Cerebellar nuclear complex (tissue), 1 donor: ENCODE measurements around the gene CRCP.
"Not testable (repeated sequence)": the region's sequence is repeated elsewhere in the genome, so short reads cannot be mapped to it uniquely, and the experiment has no call there.

ENCODE experiments used
- DNase-seq, 2 experiments: peaks; one replicate each; lab custom pipeline; 2025; lab: John Stamatoyannopoulos, UW

The CRCP gene

DNA sequence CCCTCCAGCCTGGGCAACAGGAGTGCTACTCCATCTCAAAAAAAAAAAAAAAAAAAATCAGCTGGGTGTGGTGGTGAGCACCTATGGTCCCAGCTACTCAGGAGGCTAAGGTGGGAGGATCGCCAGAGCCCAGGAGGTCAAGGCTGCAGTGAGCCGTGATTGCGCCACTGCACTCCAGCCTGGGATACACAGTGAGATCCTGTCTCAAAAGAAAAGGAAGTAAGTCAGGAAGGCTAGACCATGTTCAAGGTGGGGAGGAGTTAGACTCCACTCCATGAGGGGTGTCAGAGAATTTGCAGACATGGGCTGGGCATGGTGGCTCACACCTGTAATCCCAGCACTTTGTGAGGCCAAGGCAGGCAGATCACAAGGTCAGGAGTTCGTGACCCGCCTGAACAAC is 6.2 kb upstream of the CRCP start:
- not testable (repeated sequence) for DNase-seq

DNA sequence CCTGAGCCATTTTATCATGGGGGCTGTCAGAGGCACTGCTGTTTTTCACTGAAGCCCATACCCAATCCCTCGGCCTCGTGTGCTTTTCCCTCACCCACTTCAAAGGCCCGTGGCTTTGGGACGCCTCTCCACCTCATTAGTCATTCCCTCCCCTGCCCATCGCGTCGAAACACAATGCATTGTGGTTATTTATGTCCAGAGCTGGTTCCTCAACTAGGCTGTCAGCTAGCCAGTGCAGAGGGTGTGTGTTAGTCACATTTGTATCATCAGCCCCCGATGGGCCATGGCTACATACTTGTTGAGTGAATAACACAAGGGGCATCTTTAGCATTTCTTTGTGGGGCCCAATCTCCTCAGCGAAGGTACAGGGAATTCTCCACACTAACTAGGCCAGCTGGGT is 3.8 kb upstream of the CRCP start:
- no peak for DNase-seq

GRCh38 chr7:66116680-66117420 is 2.2 kb downstream of the CRCP start:
- not testable (repeated sequence) for DNase-seq

GRCh38 chr7:66118603-66119002 is 4.0 kb downstream of the CRCP start:
- DNase-seq: no peak

- no peak for DNase-seq
Observed at GRCh38 chr7:66119245-66119850, 4.7 kb downstream of the CRCP start.

- DNase-seq: no peak
Observed at GRCh38 chr7:66123175-66123528, 8.5 kb downstream of the CRCP start.

DNA sequence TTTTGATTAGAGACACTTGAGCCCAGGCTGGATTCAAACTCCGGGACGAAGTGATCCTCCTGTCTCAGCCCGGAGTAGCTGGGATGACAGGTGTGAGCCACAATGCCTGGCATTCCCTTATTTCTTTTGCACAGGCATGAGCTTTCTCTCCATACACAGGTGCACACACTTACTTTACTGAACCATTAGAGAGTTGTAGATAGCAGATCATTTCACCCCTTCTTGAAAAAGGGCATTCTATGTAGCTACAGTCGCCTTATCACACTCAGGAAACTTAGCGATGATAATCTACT is 9.9 kb downstream of the CRCP start:
- not testable (repeated sequence) for DNase-seq

GRCh38 chr7:66125052-66125694 is 10.5 kb downstream of the CRCP start:
- DNase-seq: no peak

GRCh38 chr7:66125781-66126352 is 11.2 kb downstream of the CRCP start:
- not testable (repeated sequence) for DNase-seq

GRCh38 chr7:66127172-66127571 is 12.5 kb downstream of the CRCP start:
- DNase-seq: not testable (repeated sequence)

- DNase-seq: no peak
Observed at GRCh38 chr7:66138994-66139752, 24.5 kb downstream of the CRCP start.

- peak in 1 of 2 experiments; percentile 3 for DNase-seq
Observed at GRCh38 chr7:66140924-66141323, 26.3 kb downstream of the CRCP start.

DNA sequence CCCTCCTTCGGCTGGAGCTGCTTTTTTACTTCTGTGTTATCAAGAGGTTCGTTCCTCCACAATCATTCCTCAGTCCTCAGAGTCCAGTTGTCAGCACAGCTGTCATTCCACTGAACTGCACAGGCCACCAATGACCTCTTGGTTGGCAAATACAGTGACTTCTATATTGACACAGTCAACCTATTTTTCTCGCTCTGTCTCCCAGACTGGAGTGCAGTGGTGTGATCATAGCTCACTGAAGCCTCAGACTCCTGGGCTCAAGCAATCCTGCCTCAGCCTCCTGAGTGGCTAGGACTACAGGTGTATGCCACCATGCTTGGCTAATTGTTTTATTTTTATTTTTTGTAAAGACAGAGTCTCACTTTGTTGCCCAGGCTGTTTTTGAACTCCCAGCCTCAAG is 27.7 kb downstream of the CRCP start:
- no peak for DNase-seq

DNA sequence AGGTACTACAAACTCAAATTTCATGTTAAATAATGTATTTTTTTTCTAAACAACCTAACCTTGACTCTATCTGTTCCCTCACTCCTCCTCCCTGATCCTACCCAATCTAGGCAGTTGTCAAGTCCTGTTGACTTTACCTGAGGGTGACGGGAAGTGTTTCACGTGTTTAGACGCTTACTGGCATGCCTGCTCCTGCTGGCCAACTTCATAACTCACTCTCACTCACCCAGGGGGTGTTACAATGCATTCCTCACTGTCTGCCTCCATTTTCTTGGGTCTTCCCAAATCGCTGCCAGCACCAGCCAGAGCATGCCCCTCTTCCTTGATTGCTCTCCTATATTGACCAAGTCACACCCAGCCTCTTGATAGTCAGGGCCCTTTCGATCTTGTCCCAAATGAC is 28.3 kb downstream of the CRCP start:
- DNase-seq: no peak

DNA sequence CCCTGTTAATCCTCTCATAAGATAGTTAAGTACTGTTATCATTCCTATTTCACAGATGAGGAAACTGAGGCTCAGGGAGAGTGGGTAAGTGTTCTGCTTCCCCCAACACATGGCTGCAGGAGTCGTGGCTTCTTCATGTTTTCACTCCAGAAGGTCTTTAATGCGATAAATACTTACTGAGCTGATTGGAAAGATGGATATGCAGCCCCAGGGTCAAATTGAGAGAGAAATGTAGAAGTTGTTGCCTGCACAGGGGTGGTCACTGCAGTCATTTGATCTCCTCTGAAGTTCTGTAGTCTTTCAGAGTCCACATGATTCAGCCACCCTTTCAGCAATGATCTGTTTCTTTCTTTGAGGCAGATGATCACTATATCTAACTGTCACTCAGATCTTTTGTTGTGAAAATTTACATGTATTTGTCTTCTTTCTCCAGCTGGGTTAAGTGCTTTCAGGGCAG is 29.3 kb downstream of the CRCP start:
- no peak for DNase-seq

DNA sequence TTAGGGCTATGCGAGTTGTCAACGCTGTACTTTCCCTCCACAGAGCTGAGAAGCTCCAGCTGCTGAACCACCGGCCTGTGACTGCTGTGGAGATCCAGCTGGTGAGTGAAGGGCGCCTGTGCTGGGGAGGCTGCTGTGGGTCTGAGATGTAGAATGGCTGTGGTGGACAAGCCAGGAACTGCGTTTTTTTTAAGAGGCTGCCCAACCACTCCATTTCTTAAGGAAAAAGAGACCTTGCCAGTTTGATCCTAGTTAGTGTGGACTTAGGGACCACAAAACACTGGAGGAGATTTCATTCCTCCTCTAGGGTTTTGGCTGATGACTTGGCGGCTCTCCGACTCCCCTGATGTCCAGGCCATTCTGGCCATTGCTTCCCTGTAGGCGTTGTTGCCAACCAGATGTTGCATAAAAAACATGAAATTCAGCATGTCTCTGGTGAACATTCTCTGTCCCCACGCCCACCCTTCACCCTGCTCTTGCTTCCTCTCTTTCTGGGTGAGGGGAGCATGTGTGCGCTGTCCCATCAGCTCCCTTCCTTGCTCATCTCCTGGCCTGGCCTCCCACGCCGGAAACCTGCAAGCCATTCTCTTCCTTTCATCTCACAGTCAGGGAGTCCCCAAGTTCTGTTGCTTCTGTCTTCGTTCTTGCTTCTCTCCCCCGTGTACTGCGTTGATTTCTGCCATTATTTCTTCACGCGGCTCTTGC is 30.9 kb downstream of the CRCP start:
- DNase-seq: no peak

DNA sequence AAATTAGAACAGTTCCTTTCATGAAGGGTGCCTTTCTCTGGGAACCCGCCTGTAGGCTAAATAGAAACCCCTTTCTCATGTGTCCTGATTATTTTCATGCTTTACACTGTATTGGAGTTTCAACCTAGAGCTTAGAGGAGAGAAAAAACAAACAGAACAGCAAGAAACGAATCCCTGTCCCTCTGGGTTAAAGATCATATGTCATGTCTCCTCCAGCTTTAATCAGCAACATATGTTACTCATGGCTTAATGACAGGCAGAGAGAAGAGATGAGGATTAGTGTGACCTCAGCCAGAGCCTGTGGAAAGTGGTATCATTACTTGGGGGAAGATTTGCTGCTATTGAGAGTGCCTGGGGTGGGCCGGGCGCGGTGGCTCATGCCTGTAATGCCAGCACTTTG is 32.1 kb downstream of the CRCP start:
- no peak for DNase-seq

DNA sequence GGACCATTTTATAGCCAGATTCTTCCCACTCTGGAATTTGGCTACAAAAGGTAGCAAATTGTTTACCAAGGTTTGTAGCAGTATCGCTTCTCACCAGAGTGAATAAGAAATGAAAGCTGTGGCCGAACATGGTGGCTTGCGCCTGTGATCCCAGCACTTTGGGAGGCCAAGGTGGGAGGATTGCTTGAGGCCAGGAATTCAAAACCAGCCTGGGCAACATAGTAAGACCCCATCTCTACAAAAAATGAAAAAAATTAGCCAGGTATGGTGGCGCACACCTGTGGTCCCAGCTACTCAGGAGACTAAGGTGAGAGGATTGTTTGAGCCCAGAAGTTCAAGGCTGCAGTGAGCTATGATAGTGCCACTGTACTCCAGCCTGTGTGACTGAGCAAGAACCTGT is 33.0 kb downstream of the CRCP start:
- DNase-seq: not testable (repeated sequence)

DNA sequence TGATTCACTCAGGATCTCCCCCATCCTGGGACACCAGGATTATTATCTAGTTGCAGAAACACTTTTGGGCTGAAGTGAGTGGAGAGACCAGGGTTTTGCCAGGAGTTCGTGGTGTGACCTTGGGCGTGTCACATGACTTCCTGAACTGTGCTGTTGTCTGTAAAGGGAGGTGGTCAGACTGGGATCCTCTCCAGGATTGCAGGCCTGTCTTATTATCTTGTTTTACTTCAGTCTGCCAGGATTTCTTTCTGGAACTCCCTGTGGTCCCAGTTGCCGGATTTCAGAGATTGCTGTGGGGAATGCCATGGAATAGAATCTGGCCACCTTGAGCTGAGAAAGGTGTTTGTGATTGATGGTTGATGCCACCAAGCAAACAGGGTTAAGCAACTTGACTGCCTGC is 35.8 kb downstream of the CRCP start:
- no peak for DNase-seq

- no peak for DNase-seq
Observed at GRCh38 chr7:66152371-66153191, 37.9 kb downstream of the CRCP start.

- no peak for DNase-seq
Observed at GRCh38 chr7:66153691-66154090, 39.0 kb downstream of the CRCP start.
